NK-92 (cell line): ENCODE results near the gene LDLRAD3.

Experiments used
- DNase-seq: peaks from one replicate; lab custom pipeline; 2025; ENCODE audit not compliant: unreplicated experiment; lab: John Stamatoyannopoulos, UW

LDLRAD3 gene

GRCh38 chr11:36071917-36072500 is 128.1 kb downstream of the LDLRAD3 start:
- no peak for DNase-seq

DNA sequence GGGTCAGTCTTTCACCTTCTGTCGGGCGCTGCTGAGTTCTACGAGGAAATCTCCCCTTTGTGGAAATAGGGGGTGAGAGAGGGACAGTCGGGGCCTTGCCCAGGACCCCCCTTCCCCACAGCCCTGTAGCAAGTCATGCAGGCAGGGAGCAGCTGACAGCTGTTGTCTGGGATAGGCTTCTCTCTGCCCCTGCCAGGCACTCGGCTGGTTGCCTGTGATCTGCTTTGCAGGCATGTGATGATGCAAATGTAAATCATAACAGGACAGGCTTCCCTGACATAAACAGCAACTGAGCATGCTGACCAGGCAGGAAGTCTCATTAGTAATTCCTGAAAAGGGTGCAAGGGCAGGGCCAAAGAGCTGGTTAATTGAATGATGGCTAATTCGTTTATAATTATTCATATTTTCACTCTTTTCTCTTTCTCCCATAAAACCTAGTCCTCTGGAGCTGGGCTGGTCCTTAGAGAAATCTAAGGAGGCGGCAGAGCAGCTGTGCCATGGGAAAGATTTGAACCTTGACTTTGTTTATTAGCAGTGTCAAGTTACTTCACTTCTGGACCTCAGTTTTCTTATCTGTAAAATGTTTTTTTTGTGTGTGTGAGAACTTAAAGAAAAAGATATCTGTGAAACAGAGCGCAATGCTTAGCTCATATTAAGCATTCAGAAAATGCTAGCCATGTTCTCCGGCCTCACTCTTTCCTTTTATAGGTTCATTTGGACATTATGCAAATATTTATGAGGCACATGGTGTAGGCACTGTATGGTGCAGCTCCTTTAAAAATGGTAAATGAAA is 129.7 kb downstream of the LDLRAD3 start:
- no peak for DNase-seq

GRCh38 chr11:36074941-36075431 is 131.1 kb downstream of the LDLRAD3 start:
- DNase-seq = no peak

DNA sequence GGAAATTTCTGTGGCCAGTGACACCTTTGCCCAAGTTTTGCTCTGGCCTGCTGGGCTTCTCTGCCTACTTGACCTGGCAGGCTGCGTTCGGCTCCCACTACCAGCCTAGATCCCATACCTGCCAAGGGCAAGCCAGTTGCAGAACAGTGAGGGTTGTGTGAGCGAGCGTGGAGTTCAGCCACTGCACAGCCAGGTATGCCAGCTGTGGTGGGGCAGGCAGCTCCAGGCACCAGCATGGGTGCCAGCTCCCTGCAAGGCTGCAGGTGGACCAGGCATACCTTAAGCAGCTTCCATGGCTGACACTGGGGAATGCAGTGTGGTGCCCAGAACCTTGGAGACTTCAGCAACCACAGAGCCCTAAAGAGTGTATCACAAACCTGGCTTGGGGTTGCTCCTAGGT is 133.5 kb downstream of the LDLRAD3 start:
- DNase-seq = no peak

GRCh38 chr11:36077886-36078685 is 134.2 kb downstream of the LDLRAD3 start:
- DNase-seq = no peak

- DNase-seq = no peak
These were observed 134.8 kb downstream of the LDLRAD3 start for GRCh38 chr11:36078686-36079055.

DNA sequence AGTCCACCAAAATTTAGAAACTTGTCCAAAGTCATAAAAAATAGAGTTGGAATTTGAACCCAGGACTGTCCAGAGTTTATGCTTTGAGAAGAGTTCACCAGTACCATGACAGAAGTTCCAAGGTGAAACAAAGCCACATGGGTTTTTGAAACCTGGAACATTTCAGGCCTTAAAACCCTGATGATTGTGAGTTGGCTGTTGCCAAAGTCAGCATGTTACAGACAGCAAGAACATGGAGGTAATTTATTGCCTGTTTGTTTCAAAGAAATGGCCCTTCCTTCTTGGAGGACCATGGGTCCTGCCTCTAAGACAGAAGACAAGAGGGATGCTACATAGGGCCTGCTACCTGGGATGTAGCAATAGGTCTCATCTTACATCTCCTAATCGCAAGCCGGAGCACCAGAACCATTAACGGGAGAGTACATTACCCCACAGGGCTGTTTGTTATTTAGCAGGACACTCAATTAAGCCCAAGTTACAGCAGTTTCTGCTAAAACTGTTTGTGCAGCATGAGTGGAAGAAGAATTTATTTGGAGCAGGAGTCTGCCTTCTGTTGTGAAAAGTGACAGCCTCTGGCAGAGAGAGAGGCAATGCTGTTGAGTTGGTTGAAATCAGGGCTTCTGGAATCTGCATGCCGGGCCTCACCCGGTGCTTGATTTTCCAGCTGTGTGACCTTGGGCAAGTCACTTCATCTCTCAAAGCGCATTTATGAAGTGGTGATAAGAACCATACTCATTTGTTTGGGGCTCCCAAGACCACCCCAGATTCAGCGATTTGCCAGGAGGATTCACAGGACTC is 136.2 kb downstream of the LDLRAD3 start:
- DNase-seq = no peak

- DNase-seq = no peak
These were observed 137.5 kb downstream of the LDLRAD3 start for GRCh38 chr11:36081274-36081945.

- no peak for DNase-seq
These were observed 142.5 kb downstream of the LDLRAD3 start for GRCh38 chr11:36086366-36086765.

GRCh38 chr11:36088266-36088972 is 144.6 kb downstream of the LDLRAD3 start:
- DNase-seq = no peak

DNA sequence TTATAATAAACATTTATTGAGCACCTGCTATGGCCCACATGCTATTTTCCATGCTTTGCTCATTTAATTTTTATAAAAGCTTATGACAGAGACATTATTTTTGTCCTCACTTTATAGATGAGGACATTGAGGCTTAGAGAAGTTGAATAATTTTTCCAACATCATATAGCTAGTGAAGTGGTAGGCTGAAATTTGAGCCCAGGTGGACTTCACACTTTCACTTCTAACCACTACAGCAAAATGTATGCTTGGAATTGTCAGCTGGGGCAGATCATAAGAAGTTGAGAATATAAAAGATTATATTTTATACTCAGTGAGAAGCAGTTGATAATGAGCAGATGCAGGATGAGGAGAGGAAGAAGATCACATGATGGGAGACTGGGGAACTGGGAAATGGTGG is 146.1 kb downstream of the LDLRAD3 start:
- DNase-seq = no peak

- no peak for DNase-seq
These were observed 146.7 kb downstream of the LDLRAD3 start for GRCh38 chr11:36090356-36091109.

GRCh38 chr11:36091256-36091811 is 147.5 kb downstream of the LDLRAD3 start:
- DNase-seq = no peak

GRCh38 chr11:36092314-36093030 is 148.6 kb downstream of the LDLRAD3 start:
- no peak for DNase-seq

DNA sequence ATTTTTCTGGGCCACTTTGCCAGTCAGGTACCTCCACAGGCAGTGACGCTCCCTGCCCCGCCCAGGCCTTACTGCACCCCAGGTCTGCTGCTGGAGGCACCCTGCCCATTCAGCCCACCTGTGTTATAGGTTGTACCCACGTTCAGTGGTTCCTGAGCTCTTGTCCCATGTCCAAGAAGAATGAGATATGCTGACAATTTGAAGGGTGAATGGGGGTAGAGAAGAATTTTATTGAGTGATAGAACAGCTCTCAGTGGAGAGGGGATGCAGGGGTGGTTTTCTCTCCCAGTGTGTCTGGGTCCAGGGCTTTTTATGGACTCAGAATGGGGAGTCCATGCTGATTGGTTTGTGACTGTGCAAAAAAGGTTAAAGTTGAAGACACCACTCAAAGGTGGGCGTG is 149.7 kb downstream of the LDLRAD3 start:
- DNase-seq = no peak

DNA sequence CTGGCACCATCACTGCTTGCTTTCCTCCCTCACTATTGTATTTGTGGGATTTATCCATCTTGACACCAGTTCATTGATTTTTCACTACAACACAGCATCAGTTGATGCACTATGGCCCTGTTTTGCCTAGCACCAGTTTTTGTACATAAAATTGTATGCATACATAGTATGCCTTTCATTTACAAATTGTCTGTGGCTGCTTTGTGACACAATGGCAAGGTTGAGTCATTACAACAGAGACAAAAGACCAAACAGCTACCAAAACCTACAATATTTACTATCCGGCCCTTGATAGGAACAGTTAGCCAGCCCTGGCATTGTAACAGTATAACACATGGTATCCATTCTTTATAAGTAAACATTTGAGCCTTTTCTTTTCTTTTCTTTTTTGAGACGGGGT is 150.3 kb downstream of the LDLRAD3 start:
- DNase-seq = no peak

GRCh38 chr11:36095716-36096115 is 151.9 kb downstream of the LDLRAD3 start:
- no peak for DNase-seq

GRCh38 chr11:36097219-36097650 is 153.4 kb downstream of the LDLRAD3 start:
- DNase-seq = no peak
